ENCODE measurements around the gene CDC42BPB. TPM values are rescaled to one million over a fixed set of nuclear protein-coding genes. Genes with fewer than 3 reads are reported as not detected.
"Not testable (repeated sequence)": the region's sequence is repeated elsewhere in the genome, so short reads cannot be mapped to it uniquely, and the experiment has no call there.

CDC42BPB gene
- total RNA-seq, 1 donor from 2014 or later = 105 TPM

GRCh38 chr14:103026988-103027387 lies 30.4 kb downstream of the CDC42BPB start:
- intact Hi-C loops (cut with DNase I) = no loop called here
- no peak for ATAC-seq
- DNase-seq (ENCODE audit: low spot score) = no peak

DNA sequence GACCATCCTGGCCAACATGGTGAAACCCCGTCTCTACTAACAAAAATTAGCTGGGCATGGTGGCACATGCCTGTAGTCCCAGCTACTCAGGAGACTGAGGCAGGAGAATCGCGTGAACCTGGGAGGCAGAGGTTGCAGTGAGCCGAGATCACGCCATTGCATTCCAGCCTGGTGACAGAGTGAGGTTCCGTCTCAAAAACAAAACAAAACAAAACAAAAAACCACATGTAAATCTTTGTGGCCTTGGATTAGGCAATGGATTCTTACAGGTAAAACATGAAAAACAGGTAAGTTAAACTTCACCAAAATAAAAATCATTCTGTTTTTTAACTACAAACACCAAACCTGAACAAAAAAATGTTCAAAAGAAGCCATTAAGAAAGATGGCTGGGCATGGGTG lies 31.2 kb downstream of the CDC42BPB start:
- not testable (repeated sequence) for ATAC-seq; DNase-seq (ENCODE audit: low spot score)

DNA sequence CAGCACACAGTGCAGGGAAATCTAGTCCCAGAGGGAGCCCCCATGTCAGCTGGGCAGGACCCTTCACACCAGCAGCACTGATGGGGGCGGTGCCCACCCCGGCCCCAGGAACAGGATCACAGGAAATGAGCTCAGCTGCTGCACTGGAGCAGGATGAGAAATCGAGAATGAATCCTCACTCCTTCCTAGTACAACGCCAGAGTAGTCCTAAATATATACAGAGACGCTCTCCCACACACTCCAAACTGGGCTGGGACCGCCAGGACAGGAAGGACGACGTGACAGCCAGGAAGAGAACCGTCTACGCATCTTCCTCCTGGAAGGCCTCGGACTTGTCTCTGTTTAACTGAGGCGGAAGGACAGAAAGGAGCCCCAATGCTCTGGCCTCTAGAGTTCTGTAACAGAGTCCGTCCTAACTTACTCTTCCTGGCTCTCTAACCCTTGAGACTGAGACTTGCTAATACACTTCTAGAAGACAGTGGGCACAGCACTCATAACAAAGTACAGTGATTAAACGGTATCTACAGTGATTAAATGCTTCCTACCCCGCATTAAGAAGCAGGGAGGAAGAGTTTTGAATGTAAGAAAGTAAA lies 33.4 kb downstream of the CDC42BPB start:
- ATAC-seq = peak; percentile 8
- intact Hi-C loops (cut with DNase I) = no loop called here
- no peak for DNase-seq (ENCODE audit: low spot score)

More for the DNA sequence above, 31.2 kb downstream of the CDC42BPB start:
- intact Hi-C loops (cut with DNase I) = not testable (repeated sequence)

- DNase-seq (ENCODE audit: low spot score) (peak; percentile 9), ATAC-seq (no peak)
- intact Hi-C loops (cut with DNase I) = no loop called here
These were observed 34.7 kb downstream of the CDC42BPB start for GRCh38 chr14:103022685-103023044.

GRCh38 chr14:103022002-103022684 lies 35.2 kb downstream of the CDC42BPB start:
- ATAC-seq = no peak
- DNase-seq (ENCODE audit: low spot score) = peak; percentile 42
- intact Hi-C loops (cut with DNase I) = no loop called here

GRCh38 chr14:103021684-103022001 lies 35.7 kb downstream of the CDC42BPB start:
- DNase-seq (ENCODE audit: low spot score) (peak; percentile 49), ATAC-seq (no peak)
- intact Hi-C loops (cut with DNase I) = loop anchor here (2.0 kb wide), 1 partner anchor 61 kb away; no protein-coding TSS in a partner anchor

GRCh38 chr14:103020271-103021170 lies 36.8 kb downstream of the CDC42BPB start:
- peak; percentile 31 for ATAC-seq
- DNase-seq (ENCODE audit: low spot score) = peak; percentile 46
- intact Hi-C loops (cut with DNase I) = loop anchor here (2.0 kb wide), 1 partner anchor 60 kb away; no protein-coding TSS in a partner anchor

DNA sequence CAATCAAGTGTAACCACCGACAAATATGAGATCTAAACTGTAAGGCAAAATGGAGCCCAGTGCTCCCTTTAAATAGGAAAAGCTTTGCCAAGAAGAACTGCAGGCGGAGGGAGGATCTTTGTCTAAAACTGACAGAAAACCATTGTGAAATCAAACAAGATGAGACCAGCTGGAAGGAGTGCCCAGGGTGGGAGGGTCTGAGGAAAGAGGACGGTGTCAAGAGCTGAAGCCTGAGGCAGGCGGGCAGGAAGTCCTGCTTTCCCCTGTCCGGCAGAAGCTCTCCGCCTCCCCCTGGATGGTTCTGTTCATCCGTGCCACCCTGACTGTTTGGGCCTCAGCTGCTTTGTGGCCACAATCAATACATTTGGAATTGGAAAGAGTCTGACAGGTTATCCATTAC lies 37.5 kb downstream of the CDC42BPB start:
- intact Hi-C loops (cut with DNase I) = loop anchor here (2.0 kb wide), 1 partner anchor 59 kb away; no protein-coding TSS in a partner anchor
- DNase-seq (ENCODE audit: low spot score) = peak; percentile 38
- ATAC-seq = peak; percentile 72

- DNase-seq (ENCODE audit: low spot score) = no peak
- no peak for ATAC-seq
- intact Hi-C loops (cut with DNase I) = no loop called here
These were observed 38.1 kb downstream of the CDC42BPB start for GRCh38 chr14:103019236-103019635.

DNA sequence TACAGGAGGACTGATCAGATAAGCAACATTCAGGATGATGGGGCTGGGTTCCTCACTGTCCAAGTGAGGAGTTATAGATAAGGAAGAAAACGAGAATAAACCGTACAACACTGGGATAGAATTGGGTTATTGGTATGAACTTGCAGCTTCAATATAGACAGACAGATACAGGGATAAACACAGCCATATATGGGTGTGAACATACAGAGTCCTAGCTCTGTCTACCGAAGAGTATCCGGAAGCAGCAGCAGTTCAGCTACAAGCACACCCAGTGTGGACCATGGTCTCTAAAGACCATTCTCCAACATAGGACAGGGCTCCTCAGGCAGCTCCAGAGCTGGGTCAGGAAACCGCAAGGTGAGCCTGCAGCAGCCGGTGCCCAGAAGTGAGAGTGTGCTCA lies 40.8 kb downstream of the CDC42BPB start:
- no peak for ATAC-seq
- no peak for DNase-seq (ENCODE audit: low spot score)
- intact Hi-C loops (cut with DNase I) = no loop called here

- DNase-seq (ENCODE audit: low spot score) (peak; percentile 58), ATAC-seq (no peak)
- intact Hi-C loops (cut with DNase I) = no loop called here
These were observed 41.3 kb downstream of the CDC42BPB start for GRCh38 chr14:103016071-103016470.

DNA sequence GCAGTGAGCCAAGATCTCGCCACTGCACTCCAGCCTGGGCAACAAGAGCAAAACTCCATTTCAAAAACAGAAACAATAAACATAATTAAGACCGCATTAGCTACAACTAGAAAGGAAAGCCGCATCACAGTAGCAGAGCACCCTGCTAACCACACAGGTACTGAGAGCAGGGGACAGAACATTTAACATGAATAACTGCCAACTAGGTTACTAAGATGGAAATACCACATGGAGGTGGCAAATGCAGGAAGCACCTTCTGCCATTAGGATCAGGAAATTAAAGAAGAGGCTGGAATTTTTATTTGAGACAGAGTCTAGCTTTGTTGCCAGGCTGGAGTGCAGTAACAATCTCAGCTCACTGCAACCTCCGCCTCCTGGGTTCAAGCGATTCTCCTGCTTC lies 41.9 kb downstream of the CDC42BPB start:
- intact Hi-C loops (cut with DNase I) = no loop called here
- DNase-seq (ENCODE audit: low spot score) (no peak), ATAC-seq (no peak)

- intact Hi-C loops (cut with DNase I) = no loop called here
- ATAC-seq (no peak), DNase-seq (ENCODE audit: low spot score) (peak; percentile 41)
These were observed 42.7 kb downstream of the CDC42BPB start for GRCh38 chr14:103014466-103015228.

- intact Hi-C loops (cut with DNase I) = no loop called here
- DNase-seq (ENCODE audit: low spot score) = no peak
- ATAC-seq = no peak
These were observed 44.3 kb downstream of the CDC42BPB start for GRCh38 chr14:103013028-103013427.

DNA sequence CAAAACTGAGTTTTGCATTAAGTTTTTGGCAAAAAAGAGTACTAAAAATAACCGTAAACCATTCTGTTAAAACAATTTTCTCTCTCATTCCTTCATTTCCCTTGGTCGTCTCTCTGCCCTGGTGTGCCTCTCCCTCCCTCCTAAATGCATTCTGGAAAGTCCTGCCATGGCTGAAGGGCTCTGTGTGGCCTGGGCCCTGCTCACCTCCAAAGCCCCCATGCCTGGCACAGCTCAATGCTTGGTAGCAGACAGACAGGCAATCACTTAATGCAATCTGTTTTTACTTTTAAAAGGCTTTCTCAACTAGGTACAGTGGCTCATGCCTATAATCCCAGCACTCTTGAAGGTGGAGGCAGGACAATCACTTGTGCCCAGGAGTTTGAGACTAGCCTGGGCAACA lies 47.8 kb downstream of the CDC42BPB start:
- intact Hi-C loops (cut with DNase I) = no loop called here
- ATAC-seq (no peak), DNase-seq (ENCODE audit: low spot score) (no peak)

DNA sequence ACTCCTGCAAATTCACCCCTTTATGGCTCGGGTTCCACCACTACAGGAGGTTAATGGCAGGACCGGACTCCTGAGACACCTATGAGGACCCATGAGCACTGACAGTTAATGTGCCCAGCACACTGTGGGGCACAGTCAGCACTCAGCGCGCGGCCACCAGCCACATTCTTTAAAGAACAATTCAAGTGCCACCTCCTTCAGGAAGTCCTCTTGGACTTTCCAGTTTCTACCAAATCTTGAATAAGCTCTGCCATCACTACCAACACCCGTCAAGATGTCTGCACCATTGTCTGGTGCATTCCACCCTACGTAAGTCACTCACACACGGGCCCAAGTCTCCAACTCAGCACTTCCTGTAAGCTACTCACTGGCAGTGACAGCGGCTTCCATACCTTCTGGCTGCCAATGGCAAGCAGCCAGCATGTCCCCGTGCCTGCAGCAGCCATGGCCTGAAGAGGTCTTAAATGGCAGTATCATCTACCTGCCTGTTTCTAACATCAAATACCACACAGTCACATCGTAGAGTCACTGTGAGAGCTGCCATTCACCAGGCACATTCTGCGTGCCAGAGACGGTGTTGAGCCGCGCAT lies 48.5 kb downstream of the CDC42BPB start:
- intact Hi-C loops (cut with DNase I) = no loop called here
- ATAC-seq (no peak), DNase-seq (ENCODE audit: low spot score) (no peak)

DNA sequence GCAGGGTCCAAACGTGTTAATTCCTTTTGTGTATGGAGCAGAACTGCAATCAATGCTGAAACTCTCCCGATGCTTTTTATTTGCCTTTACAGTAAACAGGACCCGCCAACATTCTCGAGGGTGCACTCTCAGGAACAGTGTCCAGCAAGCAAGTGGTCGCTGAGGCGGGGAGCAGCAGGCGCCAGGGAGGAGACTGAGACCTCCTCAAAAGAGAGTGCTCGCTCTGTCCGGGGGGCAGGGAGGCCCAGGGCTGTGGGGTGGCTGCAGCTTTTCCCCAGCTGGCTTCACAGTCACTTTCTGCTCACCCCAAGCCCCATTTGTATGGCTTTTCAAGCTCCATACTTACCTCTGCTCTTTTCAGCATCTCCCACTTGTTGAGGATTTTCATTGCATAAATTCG lies 49.2 kb downstream of the CDC42BPB start:
- DNase-seq (ENCODE audit: low spot score) = no peak
- no peak for ATAC-seq

GRCh38 chr14:103007555-103007954 lies 49.8 kb downstream of the CDC42BPB start:
- ATAC-seq (peak; percentile 60), DNase-seq (ENCODE audit: low spot score) (no peak)
- intact Hi-C loops (cut with DNase I) = no loop called here

More for the DNA sequence above, 49.2 kb downstream of the CDC42BPB start:
- intact Hi-C loops (cut with DNase I) = no loop called here

Measured in sciatic nerve (tissue), 2 donors.